Lower leg skin (tissue), 3 donors: ENCODE measurements around the gene DOCK3.

Experiments used
- CTCF ChIP-seq, 3 donors: fragments of 450-650 bp; IDR thresholded peaks; one replicate each; pipeline ENCODE4 v1.5.1; 2016; ENCODE audit warnings: antibody characterized with exemption in 3 of 3, mild to moderate bottlenecking in 3 of 3, moderate library complexity in 2 of 3
- POLR2A ChIP-seq, 2 donors: fragments of 450-650 bp; IDR thresholded peaks; one replicate each; pipeline ENCODE4 v1.6.1; 2016 to 2017; ENCODE audit warnings: antibody characterized with exemption in 2 of 2, mild to moderate bottlenecking in 1 of 2, moderate library complexity in 1 of 2

GRCh38 chr3:50972029-50972428, 297.3 kb downstream of the DOCK3 start:
- TF ChIP-seq CTCF (IDR thresholded peaks at IDR 0.05), result no peak
- no peak for TF ChIP-seq POLR2A (IDR thresholded peaks at IDR 0.05)
